Fibroblast of lung (primary cell): ENCODE measurements around the gene SLC16A1. TPM values are rescaled to one million over a fixed set of nuclear protein-coding genes. Genes with fewer than 3 reads are reported as not detected.

ENCODE experiments used
- DNase-seq, 2 donors: peaks; one replicate each; pipeline versions ENCODE4 v3.0.0 to v3.0.0-alpha.2; 2010; ENCODE audit warnings: low read depth in 2 of 2
- H2AFZ ChIP-seq: 2 replicates; pipeline ENCODE4 v1.5.1; 2012; ENCODE audit warnings: low read length, control low read depth, inconsistent platforms
- H3K27ac ChIP-seq: 2 replicates; pipeline ENCODE4 v1.5.1; 2011; ENCODE audit warnings: low read length, control low read depth; ENCODE audit not compliant: insufficient read depth
- H3K27me3 ChIP-seq: 2 replicates; pipeline ENCODE4 v1.5.1; 2011; ENCODE audit warnings: mild to moderate bottlenecking, low read length; ENCODE audit not compliant: control insufficient read depth, insufficient read depth
- H3K36me3 ChIP-seq: 2 replicates; pipeline ENCODE4 v1.5.1; 2011; ENCODE audit warnings: low read length; ENCODE audit not compliant: control insufficient read depth, insufficient read depth
- H3K4me1 ChIP-seq: 2 replicates; pipeline ENCODE4 v1.5.1; 2011; ENCODE audit warnings: low read length; ENCODE audit not compliant: control insufficient read depth, insufficient read depth; ENCODE audit errors: extremely low read depth
- H3K4me2 ChIP-seq: 2 replicates; pipeline ENCODE4 v1.5.1; 2011; ENCODE audit warnings: low read length, control low read depth; ENCODE audit not compliant: insufficient read depth; ENCODE audit errors: extremely low read depth
- H3K4me3 ChIP-seq, 4 experiments: fragments of 200-600 bp in 1 of 4; sonication (generic) in 1 of 4; replicated peaks in 1 of 4; 2 replicates each; pipeline ENCODE4 v1.5.1; 2011 to 2016; ENCODE audit warnings: low read length in 4 of 4, low read depth in 3 of 4, mild to moderate bottlenecking in 3 of 4, control low read depth in 2 of 4, inconsistent platforms in 1 of 4, mixed read lengths in 1 of 4; ENCODE audit not compliant: insufficient read depth in 1 of 4; ENCODE audit errors: control extremely low read depth in 1 of 4
- H3K79me2 ChIP-seq: 2 replicates; pipeline ENCODE4 v1.5.1; 2012; ENCODE audit warnings: mild to moderate bottlenecking, low read length, inconsistent platforms; ENCODE audit not compliant: control insufficient read depth, insufficient read depth
- H3K9ac ChIP-seq: 2 replicates; pipeline ENCODE4 v1.5.1; 2011; ENCODE audit warnings: mild to moderate bottlenecking, low read length, control low read depth; ENCODE audit not compliant: insufficient read depth
- H3K9me3 ChIP-seq: 2 replicates; pipeline ENCODE4 v1.5.1; 2012; ENCODE audit warnings: low read depth, low read length; ENCODE audit not compliant: control insufficient read depth, insufficient read depth
- H4K20me1 ChIP-seq: 2 replicates; pipeline ENCODE4 v1.5.1; 2011; ENCODE audit warnings: low read length; ENCODE audit not compliant: control insufficient read depth, insufficient read depth; ENCODE audit errors: extremely low read depth
- CTCF ChIP-seq, 2 donors: IDR thresholded peaks in 1 of 2; conservative IDR thresholded peaks in 1 of 2; 1 replicate in 1 of 2; 2 replicates in 1 of 2; pipeline ENCODE4 v1.5.1; 2011 to 2012; ENCODE audit warnings: low read length in 2 of 2, control low read depth in 1 of 2, inconsistent platforms in 1 of 2, low read depth in 1 of 2, mild to moderate bottlenecking in 1 of 2
- EZH2 ChIP-seq: IDR thresholded peaks from 2 replicates; pipeline ENCODE4 v1.5.1; 2012; ENCODE audit warnings: low read length, control low read depth, mild to moderate bottlenecking; ENCODE audit errors: missing control alignments
- polyA plus RNA-seq, 2 donors: library from polyadenylated mRNA; depleted of rRNA in 1 of 2; stranded (reverse) in 1 of 2; unstranded in 1 of 2; fragments of >200 nt; gene quantifications; 2 replicates each; pipeline ENCODE4 v1.2.1, GENCODE V29; 2011 to 2012; ENCODE audit warnings: missing spikeins in 1 of 2
- total RNA-seq: library from RNA; depleted of rRNA; stranded (reverse); fragments of >200 nt; gene quantifications from 2 replicates; pipeline ENCODE4 v1.2.1, GENCODE V29; 2014

Gene SLC16A1
- total and polyA plus RNA-seq, 2 donors (not counting 1 experiment from before 2014, with no cell fraction given): 51.3 to 59.1 TPM

GRCh38 chr1:112992780-112993179 is 36.8 kb upstream of the SLC16A1 start:
- Histone ChIP-seq H3K9me3 (no peaks in the 10 kb centered on the region), H3K27me3 (no peaks in the 10 kb centered on the region), H3K79me2 (no peaks in the 10 kb centered on the region), H4K20me1 (no peaks in the 10 kb centered on the region), H3K36me3 (no peaks in the 10 kb centered on the region), H3K27ac (no peak overlapping the region), H3K4me2 (no peak overlapping the region), H3K9ac (no peak overlapping the region), H3K4me1 (no peaks in the 10 kb centered on the region), H2AFZ (no peak overlapping the region), H3K4me3 (no peak overlapping the region)
- no peak for DNase-seq
- TF ChIP-seq CTCF (conservative IDR thresholded peaks at IDR 0.05 in 1 of 2, IDR thresholded peaks at IDR 0.05 in 1 of 2; ENCODE audit: low read depth in 1 of 2, low read length in 2 of 2): no peak
- TF ChIP-seq EZH2: no peak

GRCh38 chr1:112991402-112992120 is 35.6 kb upstream of the SLC16A1 start:
- no peaks in the 10 kb centered on the region for H3K27me3 ChIP-seq
- TF ChIP-seq EZH2 (no peak), CTCF (conservative IDR thresholded peaks at IDR 0.05 in 1 of 2, IDR thresholded peaks at IDR 0.05 in 1 of 2; ENCODE audit: low read depth in 1 of 2, low read length in 2 of 2) (no peak)
- no peaks in the 10 kb centered on the region for H3K4me1 ChIP-seq
- H3K9me3 ChIP-seq: no peaks in the 10 kb centered on the region
- H3K4me3 ChIP-seq: no peak overlapping the region
- H3K27ac ChIP-seq: no peak overlapping the region
- DNase-seq: no peak
- H4K20me1 ChIP-seq: no peaks in the 10 kb centered on the region
- no peak overlapping the region for H3K9ac ChIP-seq
- no peaks in the 10 kb centered on the region for H3K36me3 ChIP-seq
- no peaks in the 10 kb centered on the region for H3K79me2 ChIP-seq
- no peak overlapping the region for H2AFZ ChIP-seq
- no peak overlapping the region for H3K4me2 ChIP-seq

- no peaks in the 10 kb centered on the region for H3K36me3 ChIP-seq
- no peak for TF ChIP-seq CTCF (conservative IDR thresholded peaks at IDR 0.05 in 1 of 2, IDR thresholded peaks at IDR 0.05 in 1 of 2; ENCODE audit: low read depth in 1 of 2, low read length in 2 of 2)
- TF ChIP-seq EZH2: no peak
- no peak overlapping the region for H3K27ac ChIP-seq
- no peak overlapping the region for H3K9ac ChIP-seq
- no peak overlapping the region for H3K4me3 ChIP-seq
- H4K20me1 ChIP-seq: no peaks in the 10 kb centered on the region
- no peaks in the 10 kb centered on the region for H3K27me3 ChIP-seq
- no peak overlapping the region for H3K4me2 ChIP-seq
- H3K4me1 ChIP-seq: no peaks in the 10 kb centered on the region
- H3K9me3 ChIP-seq: no peaks in the 10 kb centered on the region
- no peaks in the 10 kb centered on the region for H3K79me2 ChIP-seq
- no peak for DNase-seq
- H2AFZ ChIP-seq: no peak overlapping the region
Observed at GRCh38 chr1:112990271-112990670, 34.3 kb upstream of the SLC16A1 start.
